Measurements from ENCODE around the gene MYO1E.

The MYO1E gene

GRCh38 chr15:59304807-59305206, 67.9 kb downstream of the MYO1E start:
- ATAC-seq = no peak
- TF ChIP-seq RARB (CRISPR knock-in tag; IDR thresholded peaks at IDR 0.05) (no peak), PPARA (CRISPR knock-in tag; IDR thresholded peaks at IDR 0.05; ENCODE audit: borderline replicate concordance) (no peak), ZC3H10 (CRISPR knock-in tag; IDR thresholded peaks at IDR 0.05) (no peak), CREB5 (CRISPR knock-in tag; IDR thresholded peaks at IDR 0.05; ENCODE audit: low read depth) (no peak), ARNTL (CRISPR knock-in tag; IDR thresholded peaks at IDR 0.05; ENCODE audit: borderline replicate concordance, low read depth) (no peak), BACH2 (CRISPR knock-in tag; IDR thresholded peaks at IDR 0.05; ENCODE audit: borderline replicate concordance) (no peak), ZFP3 (CRISPR knock-in tag; IDR thresholded peaks at IDR 0.05) (no peak), CSRNP3 (CRISPR knock-in tag; IDR thresholded peaks at IDR 0.05) (no peak), PATZ1 (CRISPR knock-in tag; IDR thresholded peaks at IDR 0.05; ENCODE audit: borderline replicate concordance) (no peak), ZNF565 (CRISPR knock-in tag; conservative IDR thresholded peaks at IDR 0.05; ENCODE audit: low read depth) (no peak)

- no peak for ATAC-seq
- no peak for TF ChIP-seq POU6F1 (CRISPR knock-in tag; IDR thresholded peaks at IDR 0.05; ENCODE audit: borderline replicate concordance, low read depth)
- no peak for TF ChIP-seq ZC3H10 (CRISPR knock-in tag; IDR thresholded peaks at IDR 0.05)
- no peak for TF ChIP-seq ARNTL (CRISPR knock-in tag; IDR thresholded peaks at IDR 0.05; ENCODE audit: borderline replicate concordance, low read depth)
- TF ChIP-seq ZFP30 (CRISPR knock-in tag; IDR thresholded peaks at IDR 0.05) = no peak
- no peak for TF ChIP-seq ZNF8 (CRISPR knock-in tag; IDR thresholded peaks at IDR 0.05)
- no peak for TF ChIP-seq CSRNP3 (CRISPR knock-in tag; IDR thresholded peaks at IDR 0.05)
- TF ChIP-seq GLIS3 (CRISPR knock-in tag; IDR thresholded peaks at IDR 0.05) = no peak
- no peak for TF ChIP-seq PPARA (CRISPR knock-in tag; IDR thresholded peaks at IDR 0.05; ENCODE audit: borderline replicate concordance)
- TF ChIP-seq PATZ1 (CRISPR knock-in tag; IDR thresholded peaks at IDR 0.05; ENCODE audit: borderline replicate concordance) = no peak
- no peak for TF ChIP-seq TSHZ2 (CRISPR knock-in tag; IDR thresholded peaks at IDR 0.05)
- no peak for TF ChIP-seq ZNF70 (CRISPR knock-in tag; IDR thresholded peaks at IDR 0.05)
These were observed 68.5 kb downstream of the MYO1E start for GRCh38 chr15:59304034-59304795.
